Upper lobe of left lung (tissue), 4 donors: ENCODE data around the gene POU3F2.

ENCODE experiments used
- EP300 ChIP-seq, 4 donors: sonication (generic); formaldehyde crosslinking; IDR thresholded peaks; one replicate each; pipeline ENCODE4 v1.5.1; 2017; ENCODE audit warnings: antibody characterized with exemption in 4 of 4, control low read depth in 2 of 4
- POLR2A ChIP-seq, 4 donors: fragments of 450-650 bp; IDR thresholded peaks; one replicate each; pipeline ENCODE4 v1.5.1; 2016 to 2017; ENCODE audit warnings: antibody characterized with exemption in 4 of 4, mild to moderate bottlenecking in 2 of 4
- POLR2AphosphoS5 ChIP-seq, 2 donors: sonication (generic); formaldehyde crosslinking; IDR thresholded peaks; one replicate each; pipeline ENCODE4 v1.5.1; 2017; ENCODE audit warnings: antibody characterized with exemption in 2 of 2
- TF ChIP-seq, protein P1 (sequence below), 6 experiments: fragments of 450-650 bp in 4 of 6; fragments of 200-600 bp in 2 of 6; sonication (generic) in 2 of 6; IDR thresholded peaks; one replicate each; pipeline ENCODE4 v1.5.1; 2016 to 2019; ENCODE audit warnings: antibody characterized with exemption in 6 of 6

DNA sequence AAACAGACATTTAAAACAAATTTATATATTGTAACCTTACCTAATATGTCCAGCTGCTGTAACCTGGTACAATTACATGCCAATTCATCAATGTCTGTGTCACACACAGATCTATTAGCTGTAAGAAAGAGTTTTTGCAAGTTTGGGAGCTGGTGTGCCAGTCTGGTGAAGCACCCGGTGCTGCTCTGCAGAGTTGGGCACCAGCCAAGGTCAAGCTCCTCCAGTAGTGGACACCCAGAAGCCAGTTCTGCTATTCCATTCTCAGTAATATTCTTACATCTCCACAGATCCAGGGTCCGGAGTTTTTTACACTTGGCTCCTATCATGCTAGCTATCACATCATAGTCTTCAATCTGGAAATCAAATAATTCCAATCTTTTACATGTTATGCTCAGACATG, 41.0 kb downstream of the POU3F2 start:
- TF ChIP-seq POLR2AphosphoS5 (IDR thresholded peaks at IDR 0.05), result no peak
- TF ChIP-seq EP300 (IDR thresholded peaks at IDR 0.05), result no peak
- TF ChIP-seq, protein P1, sequence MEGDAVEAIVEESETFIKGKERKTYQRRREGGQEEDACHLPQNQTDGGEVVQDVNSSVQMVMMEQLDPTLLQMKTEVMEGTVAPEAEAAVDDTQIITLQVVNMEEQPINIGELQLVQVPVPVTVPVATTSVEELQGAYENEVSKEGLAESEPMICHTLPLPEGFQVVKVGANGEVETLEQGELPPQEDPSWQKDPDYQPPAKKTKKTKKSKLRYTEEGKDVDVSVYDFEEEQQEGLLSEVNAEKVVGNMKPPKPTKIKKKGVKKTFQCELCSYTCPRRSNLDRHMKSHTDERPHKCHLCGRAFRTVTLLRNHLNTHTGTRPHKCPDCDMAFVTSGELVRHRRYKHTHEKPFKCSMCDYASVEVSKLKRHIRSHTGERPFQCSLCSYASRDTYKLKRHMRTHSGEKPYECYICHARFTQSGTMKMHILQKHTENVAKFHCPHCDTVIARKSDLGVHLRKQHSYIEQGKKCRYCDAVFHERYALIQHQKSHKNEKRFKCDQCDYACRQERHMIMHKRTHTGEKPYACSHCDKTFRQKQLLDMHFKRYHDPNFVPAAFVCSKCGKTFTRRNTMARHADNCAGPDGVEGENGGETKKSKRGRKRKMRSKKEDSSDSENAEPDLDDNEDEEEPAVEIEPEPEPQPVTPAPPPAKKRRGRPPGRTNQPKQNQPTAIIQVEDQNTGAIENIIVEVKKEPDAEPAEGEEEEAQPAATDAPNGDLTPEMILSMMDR (IDR thresholded peaks at IDR 0.05), result no peak
- TF ChIP-seq POLR2A (IDR thresholded peaks at IDR 0.05), result no peak
